ENCODE data around the gene GABRB3.

The GABRB3 gene

GRCh38 chr15:26648676-26649075 lies 124.2 kb downstream of the GABRB3 start:
- H3K36me3 ChIP-seq (ENCODE audit: control insufficient read depth in 1 of 2, insufficient read depth in 2 of 2, low read length in 2 of 2) = no peaks in the 10 kb centered on the region
- peaks cover 0 to 6% of the 10 kb centered on the region in 2 donors for H3K9me3 ChIP-seq (ENCODE audit: control insufficient read depth in 1 of 2, low read length in 2 of 2)
- no peak overlapping the region for H3K27ac ChIP-seq (ENCODE audit: low read length)
- H3K27me3 ChIP-seq (ENCODE audit: low read depth, low read length) = no peaks in the 10 kb centered on the region
- H3K4me1 ChIP-seq (ENCODE audit: control insufficient read depth in 1 of 2, insufficient read depth in 2 of 2, low read length in 2 of 2) = no peaks in the 10 kb centered on the region
- no peak overlapping the region for H3K4me3 ChIP-seq (ENCODE audit: low read depth in 1 of 2, low read length in 2 of 2)

GRCh38 chr15:26644948-26645347 lies 127.9 kb downstream of the GABRB3 start:
- Histone ChIP-seq H3K27me3 (ENCODE audit: low read depth, low read length) (no peaks in the 10 kb centered on the region), H3K27ac (ENCODE audit: low read length) (no peak overlapping the region), H3K9me3 (ENCODE audit: control insufficient read depth in 1 of 2, low read length in 2 of 2) (peaks cover 0 to 4% of the 10 kb centered on the region in 2 donors), H3K4me3 (ENCODE audit: low read depth in 1 of 2, low read length in 2 of 2) (no peak overlapping the region), H3K36me3 (ENCODE audit: control insufficient read depth in 1 of 2, insufficient read depth in 2 of 2, low read length in 2 of 2) (no peaks in the 10 kb centered on the region), H3K4me1 (ENCODE audit: control insufficient read depth in 1 of 2, insufficient read depth in 2 of 2, low read length in 2 of 2) (no peaks in the 10 kb centered on the region)

GRCh38 chr15:26641144-26641543 lies 131.7 kb downstream of the GABRB3 start:
- no peak overlapping the region for H3K4me3 ChIP-seq (ENCODE audit: low read depth in 1 of 2, low read length in 2 of 2)
- no peaks in the 10 kb centered on the region for H3K27me3 ChIP-seq (ENCODE audit: low read depth, low read length)
- no peaks in the 10 kb centered on the region for H3K4me1 ChIP-seq (ENCODE audit: control insufficient read depth in 1 of 2, insufficient read depth in 2 of 2, low read length in 2 of 2)
- no peaks in the 10 kb centered on the region for H3K36me3 ChIP-seq (ENCODE audit: control insufficient read depth in 1 of 2, insufficient read depth in 2 of 2, low read length in 2 of 2)
- H3K27ac ChIP-seq (ENCODE audit: low read length) = no peak overlapping the region
- no peaks in the 10 kb centered on the region for H3K9me3 ChIP-seq (ENCODE audit: control insufficient read depth in 1 of 2, low read length in 2 of 2)

- no peak overlapping the region for H3K27ac ChIP-seq (ENCODE audit: low read length)
- H3K27me3 ChIP-seq (ENCODE audit: low read depth, low read length) = no peaks in the 10 kb centered on the region
- no peak overlapping the region for H3K4me3 ChIP-seq (ENCODE audit: low read depth in 1 of 2, low read length in 2 of 2)
Measured at GRCh38 chr15:26640601-26641000, 132.3 kb downstream of the GABRB3 start.

GRCh38 chr15:26639966-26640365 lies 132.9 kb downstream of the GABRB3 start:
- H3K36me3 ChIP-seq (ENCODE audit: control insufficient read depth in 1 of 2, insufficient read depth in 2 of 2, low read length in 2 of 2) = no peaks in the 10 kb centered on the region
- H3K27ac ChIP-seq (ENCODE audit: low read length) = no peak overlapping the region
- H3K4me1 ChIP-seq (ENCODE audit: control insufficient read depth in 1 of 2, insufficient read depth in 2 of 2, low read length in 2 of 2) = no peaks in the 10 kb centered on the region
- H3K27me3 ChIP-seq (ENCODE audit: low read depth, low read length) = no peaks in the 10 kb centered on the region
- no peak overlapping the region for H3K4me3 ChIP-seq (ENCODE audit: low read depth in 1 of 2, low read length in 2 of 2)
- H3K9me3 ChIP-seq (ENCODE audit: control insufficient read depth in 1 of 2, low read length in 2 of 2) = no peaks in the 10 kb centered on the region

More at GRCh38 chr15:26640601-26641000, 132.3 kb downstream of the GABRB3 start:
- Histone ChIP-seq H3K36me3 (ENCODE audit: control insufficient read depth in 1 of 2, insufficient read depth in 2 of 2, low read length in 2 of 2) (no peaks in the 10 kb centered on the region), H3K9me3 (ENCODE audit: control insufficient read depth in 1 of 2, low read length in 2 of 2) (no peaks in the 10 kb centered on the region), H3K4me1 (ENCODE audit: control insufficient read depth in 1 of 2, insufficient read depth in 2 of 2, low read length in 2 of 2) (no peaks in the 10 kb centered on the region)

GRCh38 chr15:26635614-26636013 lies 137.3 kb downstream of the GABRB3 start:
- Histone ChIP-seq H3K36me3 (ENCODE audit: control insufficient read depth in 1 of 2, insufficient read depth in 2 of 2, low read length in 2 of 2) (no peaks in the 10 kb centered on the region), H3K4me3 (ENCODE audit: low read depth in 1 of 2, low read length in 2 of 2) (no peak overlapping the region), H3K27ac (ENCODE audit: low read length) (no peak overlapping the region), H3K4me1 (ENCODE audit: control insufficient read depth in 1 of 2, insufficient read depth in 2 of 2, low read length in 2 of 2) (no peaks in the 10 kb centered on the region), H3K27me3 (ENCODE audit: low read depth, low read length) (no peaks in the 10 kb centered on the region), H3K9me3 (ENCODE audit: control insufficient read depth in 1 of 2, low read length in 2 of 2) (no peaks in the 10 kb centered on the region)

GRCh38 chr15:26635105-26635504 lies 137.8 kb downstream of the GABRB3 start:
- Histone ChIP-seq H3K4me3 (ENCODE audit: low read depth in 1 of 2, low read length in 2 of 2) (no peak overlapping the region), H3K4me1 (ENCODE audit: control insufficient read depth in 1 of 2, insufficient read depth in 2 of 2, low read length in 2 of 2) (no peaks in the 10 kb centered on the region), H3K36me3 (ENCODE audit: control insufficient read depth in 1 of 2, insufficient read depth in 2 of 2, low read length in 2 of 2) (no peaks in the 10 kb centered on the region), H3K9me3 (ENCODE audit: control insufficient read depth in 1 of 2, low read length in 2 of 2) (no peaks in the 10 kb centered on the region), H3K27me3 (ENCODE audit: low read depth, low read length) (no peaks in the 10 kb centered on the region), H3K27ac (ENCODE audit: low read length) (no peak overlapping the region)

- H3K4me1 ChIP-seq (ENCODE audit: control insufficient read depth in 1 of 2, insufficient read depth in 2 of 2, low read length in 2 of 2) = no peaks in the 10 kb centered on the region
- no peaks in the 10 kb centered on the region for H3K9me3 ChIP-seq (ENCODE audit: control insufficient read depth in 1 of 2, low read length in 2 of 2)
- no peak overlapping the region for H3K4me3 ChIP-seq (ENCODE audit: low read depth in 1 of 2, low read length in 2 of 2)
- H3K27ac ChIP-seq (ENCODE audit: low read length) = no peak overlapping the region
- H3K27me3 ChIP-seq (ENCODE audit: low read depth, low read length) = no peaks in the 10 kb centered on the region
- H3K36me3 ChIP-seq (ENCODE audit: control insufficient read depth in 1 of 2, insufficient read depth in 2 of 2, low read length in 2 of 2) = no peaks in the 10 kb centered on the region
Measured at GRCh38 chr15:26634319-26634718, 138.5 kb downstream of the GABRB3 start.

- Histone ChIP-seq H3K9me3 (ENCODE audit: control insufficient read depth in 1 of 2, low read length in 2 of 2) (no peaks in the 10 kb centered on the region), H3K36me3 (ENCODE audit: control insufficient read depth in 1 of 2, insufficient read depth in 2 of 2, low read length in 2 of 2) (no peaks in the 10 kb centered on the region), H3K4me3 (ENCODE audit: low read depth in 1 of 2, low read length in 2 of 2) (no peak overlapping the region), H3K4me1 (ENCODE audit: control insufficient read depth in 1 of 2, insufficient read depth in 2 of 2, low read length in 2 of 2) (no peaks in the 10 kb centered on the region), H3K27me3 (ENCODE audit: low read depth, low read length) (no peaks in the 10 kb centered on the region), H3K27ac (ENCODE audit: low read length) (no peak overlapping the region)
Measured at GRCh38 chr15:26632500-26632899, 140.4 kb downstream of the GABRB3 start.

- Histone ChIP-seq H3K27me3 (ENCODE audit: low read depth, low read length) (no peaks in the 10 kb centered on the region), H3K4me3 (ENCODE audit: low read depth in 1 of 2, low read length in 2 of 2) (no peak overlapping the region), H3K27ac (ENCODE audit: low read length) (no peak overlapping the region), H3K36me3 (ENCODE audit: control insufficient read depth in 1 of 2, insufficient read depth in 2 of 2, low read length in 2 of 2) (no peaks in the 10 kb centered on the region), H3K9me3 (ENCODE audit: control insufficient read depth in 1 of 2, low read length in 2 of 2) (no peaks in the 10 kb centered on the region), H3K4me1 (ENCODE audit: control insufficient read depth in 1 of 2, insufficient read depth in 2 of 2, low read length in 2 of 2) (no peaks in the 10 kb centered on the region)
Measured at GRCh38 chr15:26631894-26632293, 141.0 kb downstream of the GABRB3 start.

GRCh38 chr15:26630857-26631256 lies 142.0 kb downstream of the GABRB3 start:
- Histone ChIP-seq H3K27ac (ENCODE audit: low read length) (no peak overlapping the region), H3K27me3 (ENCODE audit: low read depth, low read length) (no peaks in the 10 kb centered on the region), H3K4me1 (ENCODE audit: control insufficient read depth in 1 of 2, insufficient read depth in 2 of 2, low read length in 2 of 2) (no peaks in the 10 kb centered on the region), H3K4me3 (ENCODE audit: low read depth in 1 of 2, low read length in 2 of 2) (no peak overlapping the region), H3K36me3 (ENCODE audit: control insufficient read depth in 1 of 2, insufficient read depth in 2 of 2, low read length in 2 of 2) (no peaks in the 10 kb centered on the region), H3K9me3 (ENCODE audit: control insufficient read depth in 1 of 2, low read length in 2 of 2) (no peaks in the 10 kb centered on the region)

- no peaks in the 10 kb centered on the region for H3K27me3 ChIP-seq (ENCODE audit: low read depth, low read length)
- H3K27ac ChIP-seq (ENCODE audit: low read length) = no peak overlapping the region
- H3K36me3 ChIP-seq (ENCODE audit: control insufficient read depth in 1 of 2, insufficient read depth in 2 of 2, low read length in 2 of 2) = no peaks in the 10 kb centered on the region
- H3K4me1 ChIP-seq (ENCODE audit: control insufficient read depth in 1 of 2, insufficient read depth in 2 of 2, low read length in 2 of 2) = no peaks in the 10 kb centered on the region
- H3K9me3 ChIP-seq (ENCODE audit: control insufficient read depth in 1 of 2, low read length in 2 of 2) = no peaks in the 10 kb centered on the region
- H3K4me3 ChIP-seq (ENCODE audit: low read depth in 1 of 2, low read length in 2 of 2) = peak overlapping the region in 1 of 2 donors; percentile 26
Measured at GRCh38 chr15:26628879-26629529, 143.9 kb downstream of the GABRB3 start.
